Esophagus muscularis mucosa (tissue), 3 donors: ENCODE results near the gene TMEM221.

ENCODE experiments used
- POLR2A ChIP-seq: fragments of 450-650 bp; IDR thresholded peaks from one replicate; pipeline ENCODE4 v1.6.1; 2017; ENCODE audit warnings: antibody characterized with exemption, moderate library complexity, mild to moderate bottlenecking, low read depth
- POLR2AphosphoS5 ChIP-seq, 2 donors: sonication (generic); formaldehyde crosslinking; IDR thresholded peaks; one replicate each; pipeline ENCODE4 v1.6.1; 2017; ENCODE audit warnings: antibody characterized with exemption in 2 of 2
- TF ChIP-seq, protein P1 (sequence below), 3 experiments: fragments of 200-600 bp in 2 of 3; fragments of 450-650 bp in 1 of 3; sonication (generic) in 2 of 3; IDR thresholded peaks; one replicate each; pipeline ENCODE4 v1.5.1; 2017 to 2019; ENCODE audit warnings: antibody characterized with exemption in 3 of 3, mild to moderate bottlenecking in 2 of 3, moderate library complexity in 1 of 3

DNA sequence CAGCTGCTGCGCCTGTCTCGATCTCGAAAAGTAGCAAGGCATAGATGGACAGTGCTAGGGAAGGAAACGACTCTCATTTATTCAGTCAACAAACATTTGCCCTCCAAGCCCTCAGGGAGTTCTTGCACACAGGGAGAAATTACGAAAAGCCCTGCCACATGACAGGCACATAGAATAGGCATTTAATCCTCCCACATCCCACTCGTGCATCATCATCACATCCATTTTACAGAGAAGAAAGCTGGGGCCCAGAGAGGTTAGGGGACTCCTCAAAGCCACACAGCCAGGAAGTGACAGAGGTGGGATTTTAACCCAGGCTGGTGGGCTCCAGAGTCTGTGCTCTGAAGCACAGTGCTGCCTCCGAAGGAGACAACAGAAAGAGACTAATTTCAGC lies 11.6 kb downstream of the TMEM221 start:
- no peak for TF ChIP-seq POLR2A
- TF ChIP-seq, protein P1, sequence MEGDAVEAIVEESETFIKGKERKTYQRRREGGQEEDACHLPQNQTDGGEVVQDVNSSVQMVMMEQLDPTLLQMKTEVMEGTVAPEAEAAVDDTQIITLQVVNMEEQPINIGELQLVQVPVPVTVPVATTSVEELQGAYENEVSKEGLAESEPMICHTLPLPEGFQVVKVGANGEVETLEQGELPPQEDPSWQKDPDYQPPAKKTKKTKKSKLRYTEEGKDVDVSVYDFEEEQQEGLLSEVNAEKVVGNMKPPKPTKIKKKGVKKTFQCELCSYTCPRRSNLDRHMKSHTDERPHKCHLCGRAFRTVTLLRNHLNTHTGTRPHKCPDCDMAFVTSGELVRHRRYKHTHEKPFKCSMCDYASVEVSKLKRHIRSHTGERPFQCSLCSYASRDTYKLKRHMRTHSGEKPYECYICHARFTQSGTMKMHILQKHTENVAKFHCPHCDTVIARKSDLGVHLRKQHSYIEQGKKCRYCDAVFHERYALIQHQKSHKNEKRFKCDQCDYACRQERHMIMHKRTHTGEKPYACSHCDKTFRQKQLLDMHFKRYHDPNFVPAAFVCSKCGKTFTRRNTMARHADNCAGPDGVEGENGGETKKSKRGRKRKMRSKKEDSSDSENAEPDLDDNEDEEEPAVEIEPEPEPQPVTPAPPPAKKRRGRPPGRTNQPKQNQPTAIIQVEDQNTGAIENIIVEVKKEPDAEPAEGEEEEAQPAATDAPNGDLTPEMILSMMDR (IDR thresholded peaks at IDR 0.05), result no peak
- no peak for TF ChIP-seq POLR2AphosphoS5 (IDR thresholded peaks at IDR 0.05)
